GM19035 (cell line): ENCODE measurements around the gene TMEM106A.
"Not testable (repeated sequence)": the region's sequence is repeated elsewhere in the genome, so short reads cannot be mapped to it uniquely, and the experiment has no call there.

Experiments used
- ATAC-seq: cut with Tn5 transposase; IDR thresholded peaks from one replicate; pipeline ENCODE4 v1.9.1; 2021; ENCODE audit not compliant: unreplicated experiment

The TMEM106A gene, protein sequence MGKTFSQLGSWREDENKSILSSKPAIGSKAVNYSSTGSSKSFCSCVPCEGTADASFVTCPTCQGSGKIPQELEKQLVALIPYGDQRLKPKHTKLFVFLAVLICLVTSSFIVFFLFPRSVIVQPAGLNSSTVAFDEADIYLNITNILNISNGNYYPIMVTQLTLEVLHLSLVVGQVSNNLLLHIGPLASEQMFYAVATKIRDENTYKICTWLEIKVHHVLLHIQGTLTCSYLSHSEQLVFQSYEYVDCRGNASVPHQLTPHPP

GRCh38 chr17:43211480-43212402 lies at the start of gene TMEM106A:
Gene TMEM106A (plus strand): TSS chr17:43211875. CDS start chr17:43213042, 1,167 bp downstream.
- peak; percentile 72 for ATAC-seq

DNA sequence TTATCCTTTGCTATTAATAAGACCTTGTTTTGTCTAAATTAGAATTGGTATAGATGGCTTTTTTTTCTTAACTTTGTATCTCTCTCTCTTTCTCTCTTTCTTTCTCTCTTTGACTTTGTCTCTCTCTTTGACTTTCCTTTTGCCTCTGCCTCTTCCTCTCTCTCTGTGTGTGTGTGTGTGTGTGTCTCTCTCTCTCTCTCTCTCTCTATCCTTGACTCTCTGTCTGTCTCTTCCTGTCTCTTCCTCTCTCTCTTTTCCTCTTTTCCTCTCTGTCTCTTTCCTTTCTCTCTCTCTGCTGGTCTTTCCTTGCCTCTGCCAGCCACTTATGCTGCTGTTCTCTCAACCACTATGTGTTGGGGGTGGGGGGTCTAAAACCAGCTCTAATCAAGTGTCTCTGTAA lies 45.7 kb upstream of the TMEM106A start:
- not testable (repeated sequence) for ATAC-seq

DNA sequence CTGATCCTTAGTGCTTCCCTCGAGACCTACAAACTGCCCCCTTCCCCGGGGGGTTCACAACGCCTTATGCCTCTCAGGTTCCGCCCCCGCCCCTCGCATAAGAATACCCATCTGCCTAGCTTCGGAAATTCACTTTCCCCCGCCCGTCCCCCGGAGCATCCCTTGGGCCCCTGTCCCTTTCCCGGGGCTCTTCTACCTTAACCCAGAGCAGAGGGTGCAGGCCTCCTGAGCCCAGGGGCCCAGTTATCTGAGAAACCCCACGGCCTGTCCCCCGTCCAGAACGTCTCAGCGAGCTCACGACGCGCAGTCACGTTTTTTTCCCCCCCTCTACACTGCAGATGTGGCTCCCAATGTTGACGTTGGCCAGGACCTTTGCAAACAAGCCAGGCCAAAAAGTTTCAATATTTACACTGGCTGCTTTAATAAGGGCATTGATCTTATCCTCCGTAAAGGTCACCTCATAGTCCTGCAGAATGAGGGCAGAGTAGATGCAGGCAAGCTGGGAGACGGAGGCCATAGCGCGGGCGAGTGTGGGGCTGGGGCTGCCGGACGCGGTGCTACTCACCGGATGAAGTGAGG lies 42.0 kb upstream of the TMEM106A start:
- peak; percentile 27 for ATAC-seq

DNA sequence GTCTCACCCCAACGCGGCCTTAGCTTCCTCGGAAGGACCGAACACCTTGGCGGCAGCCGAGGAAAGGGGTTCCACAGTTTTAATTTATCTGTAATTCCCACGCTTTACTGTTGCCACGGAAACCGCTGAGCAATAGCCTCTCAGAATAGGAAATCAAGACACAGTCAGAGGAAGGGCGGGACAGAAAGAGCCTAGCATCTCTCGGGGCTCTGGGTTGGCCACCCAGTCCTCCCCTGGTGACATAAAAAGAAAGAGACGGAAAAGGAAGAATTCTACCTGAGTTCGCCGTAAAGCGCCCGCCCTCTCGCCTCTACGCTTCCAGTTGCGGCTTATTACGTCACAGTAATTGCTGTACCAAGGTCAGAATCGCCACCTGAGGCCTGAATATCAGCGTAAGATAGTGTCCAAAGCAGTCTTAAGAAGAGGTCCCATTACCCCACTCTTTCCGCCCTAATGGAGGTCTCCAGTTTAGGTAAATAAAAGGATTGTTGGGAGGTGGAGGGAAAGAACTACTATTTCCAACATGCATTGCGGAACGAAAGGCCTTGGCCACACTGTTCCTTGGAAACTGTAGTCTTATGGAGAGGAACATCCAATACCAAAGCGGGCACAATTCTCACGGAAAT lies 41.4 kb upstream of the TMEM106A start:
- ATAC-seq, result peak; percentile 69

GRCh38 chr17:43170766-43171585 lies 40.7 kb upstream of the TMEM106A start, which contains the start of gene NBR1:
Gene NBR1 (plus strand): TSS chr17:43171214. CDS start chr17:43175800, 4,586 bp downstream.
- ATAC-seq, result peak; percentile 76

- no peak for ATAC-seq
Measured at GRCh38 chr17:43171586-43172487, 39.8 kb upstream of the TMEM106A start.

DNA sequence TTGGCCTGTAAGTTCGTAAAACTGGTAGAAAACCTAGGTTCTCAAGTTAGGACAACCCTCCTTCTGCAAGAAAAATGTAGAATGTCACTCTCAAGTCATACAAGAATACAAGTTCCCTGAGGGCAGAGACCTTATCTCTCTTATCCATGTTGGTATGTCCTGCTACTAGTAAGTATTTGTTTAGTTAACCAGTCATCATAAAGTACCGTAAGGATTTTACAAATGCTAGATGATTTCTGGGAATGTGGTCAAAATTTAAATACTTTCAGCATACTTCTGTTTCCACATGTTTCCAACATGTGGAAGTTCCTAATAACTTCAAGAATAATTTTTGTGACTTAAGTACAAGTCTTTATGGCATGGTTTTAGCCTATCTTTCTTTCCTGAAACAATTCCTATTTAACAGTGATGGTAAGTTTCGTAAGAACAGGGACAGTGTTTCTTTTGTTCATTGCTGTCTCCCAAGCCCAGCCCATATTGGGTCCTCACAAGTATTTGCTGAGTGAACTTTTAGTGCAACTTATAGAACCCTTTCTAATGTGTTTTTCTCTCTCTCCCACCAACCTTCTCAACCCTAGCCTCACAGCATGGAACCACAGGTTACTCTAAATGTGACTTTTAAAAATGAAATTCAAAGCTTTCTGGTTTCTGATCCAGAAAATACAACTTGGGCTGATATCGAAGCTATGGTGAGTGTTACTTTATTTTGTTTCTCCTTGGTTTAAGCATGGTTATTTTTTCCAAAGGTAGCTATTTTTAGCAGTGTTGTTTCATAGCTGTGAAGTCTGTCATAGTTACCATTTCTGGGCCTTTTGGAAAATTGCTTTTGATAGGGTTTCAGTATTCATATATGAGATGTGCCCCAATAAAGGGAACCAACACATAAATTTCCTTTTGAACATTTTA lies 36.2 kb upstream of the TMEM106A start:
- no peak for ATAC-seq

DNA sequence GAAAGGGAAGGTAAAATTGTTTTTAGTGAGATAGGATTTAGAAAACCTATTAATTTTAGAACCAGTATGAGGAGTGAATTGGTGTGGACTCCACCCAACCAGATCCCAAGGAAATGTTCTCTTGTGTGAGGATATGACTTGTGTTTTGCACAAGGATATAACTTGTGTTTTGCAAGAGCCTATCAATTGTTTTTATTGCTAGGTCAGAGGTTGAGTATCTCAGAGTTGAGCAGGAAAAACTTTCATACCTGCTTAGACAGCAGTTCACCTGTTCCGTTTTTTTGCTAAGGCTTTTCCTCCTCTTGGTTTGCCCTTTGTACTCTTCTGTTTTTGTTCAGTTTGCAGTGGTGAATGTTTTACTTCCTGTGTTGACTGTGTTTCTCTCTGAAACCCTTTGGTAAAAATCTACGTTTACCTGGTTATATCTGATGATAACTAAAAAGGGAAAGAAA lies 35.5 kb upstream of the TMEM106A start:
- ATAC-seq, result no peak

DNA sequence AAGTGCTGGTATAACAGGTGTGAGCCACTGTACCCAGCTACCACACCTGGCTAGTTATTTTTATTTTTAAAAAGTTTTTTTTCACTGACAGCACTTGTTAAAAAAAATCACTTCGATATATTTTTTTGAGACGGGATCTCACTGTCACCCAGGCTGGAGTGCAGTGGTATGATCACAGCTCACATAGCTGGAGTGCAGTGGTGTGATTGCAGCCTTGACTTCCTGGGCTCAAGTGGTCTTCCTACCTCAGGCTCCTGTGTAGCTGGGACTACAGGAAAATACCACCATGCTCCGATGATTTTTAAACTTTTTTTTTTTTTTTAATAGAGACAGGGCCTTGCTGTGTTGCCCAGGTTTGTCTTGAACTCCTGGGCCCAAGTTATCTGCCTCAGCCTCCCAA lies 27.8 kb upstream of the TMEM106A start:
- no peak for ATAC-seq

- ATAC-seq, result not testable (repeated sequence)
Measured at GRCh38 chr17:43186656-43187055, 25.0 kb upstream of the TMEM106A start.

DNA sequence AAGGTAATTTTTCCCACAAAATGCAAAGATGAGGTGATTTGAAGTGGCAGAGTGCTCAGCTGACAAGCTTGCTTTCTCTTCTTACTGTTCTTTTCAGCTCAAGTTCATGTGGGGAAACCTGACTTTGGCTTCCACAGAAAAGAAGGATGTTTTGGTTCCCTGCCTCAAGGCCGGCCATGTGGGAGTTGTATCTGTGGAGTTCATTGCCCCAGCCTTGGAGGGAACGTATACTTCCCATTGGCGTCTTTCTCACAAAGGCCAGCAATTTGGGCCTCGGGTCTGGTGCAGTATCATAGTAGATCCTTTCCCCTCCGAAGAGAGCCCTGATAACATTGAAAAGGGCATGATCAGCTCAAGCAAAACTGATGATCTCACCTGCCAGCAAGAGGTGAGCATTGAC lies 18.4 kb upstream of the TMEM106A start:
- ATAC-seq, result no peak

GRCh38 chr17:43199633-43200032 lies 12.0 kb upstream of the TMEM106A start:
- ATAC-seq, result no peak

GRCh38 chr17:43200127-43200526 lies 11.5 kb upstream of the TMEM106A start:
- ATAC-seq, result no peak

GRCh38 chr17:43203013-43203412 lies 8.7 kb upstream of the TMEM106A start:
- not testable (repeated sequence) for ATAC-seq

GRCh38 chr17:43210576-43210975 lies 1.1 kb upstream of the TMEM106A start:
- ATAC-seq, result no peak

DNA sequence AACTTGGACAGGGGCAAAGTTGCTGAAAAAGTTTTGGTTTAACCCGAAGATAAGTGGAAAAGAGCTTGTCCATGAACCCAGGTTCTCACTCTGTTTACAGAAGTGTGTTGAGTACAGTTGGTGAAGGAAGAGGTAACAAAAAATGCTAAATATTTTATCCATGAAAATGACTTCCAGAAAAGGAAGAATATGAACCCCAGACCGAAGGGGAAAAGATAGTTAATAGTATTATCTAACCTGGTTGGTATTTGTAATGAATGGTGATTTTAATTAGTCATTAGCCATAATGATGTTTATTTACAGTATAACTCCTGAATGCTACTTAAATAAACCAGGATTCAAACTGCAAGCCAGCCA lies 574 bp upstream of the TMEM106A start:
- ATAC-seq, result no peak

- no peak for ATAC-seq
Measured at GRCh38 chr17:43212641-43213490, 1.2 kb downstream of the TMEM106A start.
